ENCODE results near the gene RD3L.
"Not testable (repeated sequence)": the region's sequence is repeated elsewhere in the genome, so short reads cannot be mapped to it uniquely, and the experiment has no call there.

Gene RD3L

DNA sequence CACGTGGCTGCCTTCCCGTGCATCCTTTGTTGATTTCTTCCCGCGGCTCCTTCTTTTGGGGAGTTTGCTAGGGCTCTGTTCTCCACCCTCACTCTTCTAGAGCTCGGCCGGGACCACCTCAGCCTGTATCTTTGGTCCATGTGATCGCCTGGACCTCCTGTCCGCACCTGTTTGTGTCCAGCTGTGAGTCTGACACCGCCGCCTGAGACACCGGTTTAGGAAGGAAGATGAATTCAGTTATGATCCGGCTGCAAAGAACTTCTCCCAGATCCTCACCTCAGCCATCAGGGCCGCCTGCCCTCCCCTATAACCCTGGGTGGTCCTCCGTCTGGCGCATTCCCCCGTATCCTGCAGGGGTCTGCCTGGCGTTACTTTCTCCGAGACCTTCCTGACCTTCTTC lies 14.8 kb downstream of the RD3L start:
- no peak for DNase-seq

- DNase-seq, result no peak
Measured at GRCh38 chr14:103925316-103925715, 17.0 kb downstream of the RD3L start.

- no peak for DNase-seq
Measured at GRCh38 chr14:103923863-103924262, 18.5 kb downstream of the RD3L start.

DNA sequence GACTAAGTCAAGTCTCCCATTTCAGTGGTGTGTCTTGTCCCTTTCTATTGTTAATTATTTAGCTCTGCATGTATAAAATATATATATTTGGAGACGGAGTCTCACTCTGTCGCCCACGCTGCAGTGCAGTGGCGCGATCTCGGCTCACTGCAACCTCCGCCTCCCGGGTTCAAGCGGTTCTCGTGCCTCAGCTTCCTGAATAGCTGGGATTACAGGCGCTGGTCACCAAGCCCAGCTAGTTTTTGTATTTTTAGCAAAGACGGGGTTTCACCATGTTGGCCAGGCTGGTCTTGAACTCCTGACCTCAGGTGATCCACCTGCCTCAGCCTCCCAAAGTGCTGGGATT lies 20.5 kb downstream of the RD3L start:
- not testable (repeated sequence) for DNase-seq

DNA sequence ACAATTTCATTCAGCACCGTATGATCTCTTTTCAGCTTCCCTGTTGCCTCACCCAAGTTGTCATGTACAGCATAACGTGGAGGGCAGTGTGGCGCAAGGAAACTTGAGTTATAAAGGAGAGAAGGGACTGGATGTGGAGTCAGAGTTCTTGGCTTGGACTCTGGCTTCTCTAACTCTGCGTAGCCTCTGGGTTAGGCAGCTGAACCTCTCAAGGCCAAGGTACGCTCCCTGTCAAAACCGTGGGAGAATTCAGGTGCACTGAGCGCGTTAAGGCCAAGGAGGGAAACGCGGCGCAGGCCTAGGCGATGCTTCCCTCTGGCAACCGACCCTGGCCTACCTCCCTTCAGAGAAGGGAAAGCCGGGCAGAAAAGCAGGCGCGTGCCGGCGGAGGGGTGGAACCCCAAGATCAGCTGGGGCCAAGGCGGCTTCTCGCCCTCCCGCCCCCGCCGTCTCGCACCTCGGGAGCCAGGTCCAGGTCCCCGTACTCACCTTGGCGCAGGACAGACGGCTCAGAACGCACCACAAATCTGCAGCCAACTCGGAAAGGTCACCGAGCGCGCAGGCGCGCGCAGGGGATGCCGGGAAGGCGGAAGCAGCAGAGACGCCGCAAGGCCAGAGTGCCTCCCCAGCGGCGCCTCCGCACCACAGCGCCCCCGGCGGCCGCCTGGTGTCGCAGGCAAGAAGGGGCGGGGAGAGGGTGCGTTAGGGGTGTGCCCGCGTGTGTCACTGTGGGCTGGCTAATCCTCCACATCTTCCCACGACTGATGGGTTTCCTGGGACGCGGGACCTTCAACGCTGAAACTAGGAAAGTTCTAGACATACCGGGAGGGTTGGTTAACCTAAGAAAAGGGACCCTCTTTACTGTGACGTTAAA lies 21.1 kb downstream of the RD3L start:
- peak; percentile 93 for DNase-seq

- no peak for DNase-seq
Measured at GRCh38 chr14:103916636-103917262, 25.6 kb downstream of the RD3L start.

DNA sequence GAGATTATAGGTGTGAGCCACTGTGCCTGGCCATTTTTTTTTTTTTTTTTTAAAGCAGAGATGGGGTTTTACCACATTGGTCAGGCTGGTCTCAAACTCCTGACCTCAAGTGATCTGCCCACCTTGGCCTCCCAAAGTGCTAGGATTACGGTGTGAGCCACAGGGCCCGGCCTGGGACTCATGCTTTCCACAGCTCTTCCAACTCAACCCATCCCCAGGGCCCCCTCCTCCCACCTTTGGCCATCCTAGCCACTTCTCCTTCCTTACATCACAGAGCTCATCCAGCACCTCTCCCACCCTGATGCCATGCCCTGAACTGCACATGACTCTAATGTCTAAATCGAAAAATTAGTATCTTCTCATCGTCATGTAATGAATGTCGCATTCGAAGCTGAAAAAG lies 26.7 kb downstream of the RD3L start:
- DNase-seq, result no peak

DNA sequence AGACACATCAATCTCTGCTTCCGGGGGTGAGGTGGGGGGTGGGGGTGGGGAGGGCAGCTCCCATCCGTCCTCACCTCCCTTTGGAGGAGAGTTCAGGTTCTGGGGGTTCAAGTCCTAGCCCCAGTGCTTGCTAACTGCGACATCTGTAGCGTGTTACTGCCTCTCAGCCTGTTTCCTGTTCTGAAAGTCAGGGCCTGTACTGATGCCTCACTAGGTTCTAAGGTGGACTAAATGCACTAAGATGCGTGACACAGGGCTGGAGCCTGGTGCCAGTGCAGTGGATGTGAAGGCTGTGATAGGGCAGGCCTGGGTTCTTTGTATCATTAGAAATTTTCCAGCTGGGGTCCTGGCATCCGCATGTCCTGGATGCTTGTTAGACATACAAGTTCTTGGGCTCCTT lies 31.3 kb downstream of the RD3L start:
- DNase-seq, result no peak

DNA sequence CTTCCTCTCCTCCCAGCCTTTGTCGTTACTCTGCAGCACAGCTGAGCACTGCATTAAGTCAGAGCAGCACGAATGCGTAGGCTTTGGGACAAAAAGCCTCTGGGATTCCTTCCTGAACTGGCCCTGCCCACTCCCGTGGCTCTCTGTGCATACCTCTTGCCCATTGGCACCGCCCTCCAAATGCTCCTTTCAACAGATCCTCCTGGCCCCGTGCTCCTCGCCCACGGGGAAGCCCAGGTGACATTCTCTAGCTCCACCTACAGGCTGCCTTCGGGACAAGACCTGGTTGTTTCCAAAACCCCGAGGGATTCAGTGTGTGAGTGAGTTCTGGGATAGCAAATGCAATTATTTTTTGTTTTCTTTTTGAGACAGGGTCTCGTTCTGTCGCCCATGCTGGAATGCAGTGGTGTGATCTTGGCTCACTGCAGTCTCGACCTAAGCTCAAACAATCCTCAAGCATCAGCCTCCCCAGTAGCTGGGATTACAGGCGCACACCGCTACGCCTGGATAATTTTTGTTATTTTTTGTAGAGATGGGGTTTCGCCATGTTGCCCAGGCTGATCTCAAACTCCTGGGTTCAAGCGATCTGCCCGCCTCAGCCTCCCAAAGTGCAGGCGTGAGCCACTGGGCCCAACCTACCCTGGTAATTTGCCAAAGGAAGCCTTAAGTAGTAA lies 31.9 kb downstream of the RD3L start:
- DNase-seq, result peak; percentile 57

DNA sequence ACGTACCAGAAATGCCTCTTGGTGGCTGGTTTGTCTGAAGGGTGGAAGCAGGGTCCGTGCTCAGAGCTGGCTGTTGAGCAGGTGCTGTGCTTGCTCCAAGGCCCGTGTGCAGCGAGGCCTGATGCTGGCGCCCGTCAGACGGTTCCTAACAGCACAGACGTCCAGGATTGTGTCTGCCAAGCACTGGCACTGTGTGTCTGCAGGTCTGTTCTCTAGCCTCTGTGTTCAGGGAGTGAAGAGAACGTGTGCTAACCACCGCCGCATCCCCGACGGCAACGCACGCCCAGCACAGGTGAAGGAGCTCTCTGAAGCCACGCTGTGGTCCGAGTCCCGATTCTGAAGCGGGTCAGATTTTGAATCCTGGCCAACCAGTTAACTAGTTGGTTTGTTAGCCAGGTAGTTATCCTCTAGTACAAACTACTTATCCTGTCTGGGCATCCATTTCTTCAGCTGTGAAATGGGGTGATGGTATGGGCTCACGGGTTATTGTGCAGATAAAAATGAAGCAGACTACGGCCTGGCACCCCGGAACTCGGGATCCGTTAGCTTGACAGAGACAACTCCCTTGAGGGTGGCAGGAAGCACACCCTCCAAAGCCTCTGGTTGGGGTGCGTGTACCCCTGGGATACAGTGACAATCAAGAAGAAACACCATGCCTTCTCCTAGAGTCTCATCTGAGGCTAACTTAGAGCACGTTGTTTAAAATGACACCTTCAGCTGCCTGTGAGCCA lies 32.6 kb downstream of the RD3L start:
- DNase-seq, result no peak

- no peak for DNase-seq
Measured at GRCh38 chr14:103908580-103908979, 33.7 kb downstream of the RD3L start.

GRCh38 chr14:103905842-103906456 lies 36.4 kb downstream of the RD3L start:
- DNase-seq, result no peak

- no peak for DNase-seq
Measured at GRCh38 chr14:103904493-103905107, 37.7 kb downstream of the RD3L start.

- no peak for DNase-seq
Measured at GRCh38 chr14:103899833-103900232, 42.5 kb downstream of the RD3L start.

DNA sequence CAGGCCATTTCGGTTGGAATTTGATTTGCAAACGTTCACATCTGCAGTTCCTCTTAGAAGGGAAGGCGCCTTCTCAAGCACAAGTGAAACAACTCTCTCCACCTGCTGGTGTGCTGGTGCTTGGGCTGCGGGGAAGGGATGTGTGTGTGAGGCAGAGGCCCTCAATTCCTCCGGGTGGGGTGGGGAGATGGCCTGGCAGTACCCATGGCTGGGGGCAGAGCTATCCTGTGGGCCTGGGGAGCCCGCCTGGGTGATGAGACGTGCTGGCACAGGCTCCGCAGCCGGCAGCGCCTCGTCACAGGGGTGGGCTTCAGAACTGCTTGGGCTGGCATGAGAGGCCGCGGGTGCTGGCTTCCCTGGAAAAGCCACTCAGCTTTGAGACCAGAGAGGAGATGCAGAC lies 43.0 kb downstream of the RD3L start:
- no peak for DNase-seq

DNA sequence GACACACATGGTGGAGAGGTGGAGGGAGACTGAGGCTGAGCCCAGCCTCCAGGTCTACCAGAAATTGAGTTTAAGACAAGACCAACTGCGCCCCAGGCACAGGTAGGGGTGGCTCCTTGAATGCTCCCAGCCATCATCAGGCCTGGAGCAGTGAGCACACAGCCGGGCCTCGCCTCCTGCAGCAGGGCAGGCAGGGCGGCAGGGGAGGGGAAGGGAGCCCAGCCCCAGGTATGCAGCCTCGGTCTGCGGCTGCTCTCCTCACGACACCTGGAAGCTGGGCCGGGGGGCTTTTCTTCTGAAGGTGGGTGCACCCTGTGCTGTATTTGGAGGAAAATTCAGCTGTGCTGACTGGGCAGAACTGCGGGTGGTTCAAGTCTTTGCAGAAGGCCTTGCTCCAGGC lies 43.6 kb downstream of the RD3L start:
- DNase-seq, result no peak

- no peak for DNase-seq
Measured at GRCh38 chr14:103898204-103898603, 44.1 kb downstream of the RD3L start.

DNA sequence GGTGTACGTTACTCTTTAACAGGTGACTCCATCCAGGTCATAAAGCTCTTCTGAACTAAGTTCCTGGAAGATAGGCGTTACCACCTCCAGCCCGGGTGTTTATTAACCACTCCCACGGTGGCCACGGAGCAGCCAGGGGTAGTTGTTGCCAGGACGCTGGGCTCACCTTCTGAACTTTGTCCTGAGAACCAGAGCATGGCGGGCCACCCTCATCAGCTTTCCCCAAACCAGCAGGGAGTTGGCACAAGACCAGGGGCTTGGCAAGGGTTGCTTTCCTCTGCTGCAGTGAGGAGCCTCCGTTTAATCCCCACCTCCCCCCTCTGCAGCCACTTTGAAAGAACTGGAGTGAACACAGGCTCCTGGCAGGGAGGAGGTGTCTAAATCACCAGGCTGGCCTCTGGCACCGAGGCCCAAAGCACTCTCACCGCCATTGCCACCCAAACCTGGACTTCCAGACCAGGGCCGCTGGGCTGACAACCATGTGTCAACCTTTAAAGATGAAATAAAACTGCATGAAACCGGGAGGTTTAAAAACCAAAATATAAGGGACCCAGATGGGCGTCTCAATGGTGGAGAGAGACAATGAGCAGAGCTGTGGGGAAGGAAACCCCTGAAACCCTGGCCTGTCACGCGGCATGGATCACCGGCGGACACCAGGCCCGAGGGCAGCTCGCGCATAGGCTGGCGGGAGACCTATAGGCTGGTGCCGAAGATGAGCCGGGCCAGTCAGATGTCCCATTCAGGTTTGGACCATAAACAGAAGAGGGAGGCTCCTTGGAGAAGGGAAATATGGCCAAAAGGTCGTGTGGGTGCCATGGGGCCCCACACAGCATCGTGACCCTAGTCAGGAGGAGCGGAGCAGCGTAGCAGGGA lies 45.0 kb downstream of the RD3L start:
- DNase-seq, result no peak

- no peak for DNase-seq
Measured at GRCh38 chr14:103896578-103896977, 45.8 kb downstream of the RD3L start.

GRCh38 chr14:103894723-103895059 lies 47.6 kb downstream of the RD3L start:
- no peak for DNase-seq

DNA sequence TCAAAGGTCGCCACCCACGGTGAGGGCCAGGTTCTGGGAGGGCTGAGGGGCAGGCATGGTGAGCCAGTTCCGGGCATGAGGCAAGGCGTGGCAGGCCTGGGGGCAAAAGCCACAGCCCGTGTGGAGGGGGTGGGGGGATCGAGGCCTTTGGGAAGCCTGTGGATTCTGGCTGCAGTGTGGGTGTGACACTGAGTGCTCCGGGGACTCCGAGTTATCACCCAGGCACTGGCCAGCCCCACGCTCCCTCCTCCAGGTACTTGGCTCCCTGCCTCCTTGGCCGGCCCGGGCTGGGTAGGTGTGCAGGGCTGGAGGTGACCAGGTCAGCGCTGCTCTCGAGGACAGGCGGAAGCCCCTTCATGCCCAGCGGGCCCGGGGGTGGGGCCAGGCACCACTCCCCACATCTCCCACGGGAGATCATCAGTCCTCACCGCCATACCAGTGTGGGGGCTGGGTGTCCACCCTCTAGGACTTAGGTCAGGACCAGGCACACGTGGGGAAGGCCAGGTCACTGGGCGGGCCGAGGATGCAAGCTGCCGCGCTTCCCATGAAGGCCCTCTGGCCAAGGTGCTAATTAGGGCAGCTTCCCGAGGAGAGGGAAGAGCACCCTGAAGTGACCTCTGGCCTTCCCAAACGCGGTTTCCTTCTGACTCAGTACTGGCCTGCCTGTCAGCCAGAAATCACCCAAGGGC lies 48.2 kb downstream of the RD3L start:
- no peak for DNase-seq
